ENCODE results near the gene TBL2.

GRCh38 chr7:73626814-73627213, 48.4 kb upstream of the TBL2 start:
- no peak for TF ChIP-seq CTCF (IDR thresholded peaks at IDR 0.05; ENCODE audit: insufficient read depth, low read length)
- TF ChIP-seq POLR2AphosphoS5 (IDR thresholded peaks at IDR 0.05; ENCODE audit: low read depth) = no peak
